ENCODE measurements around the gene UAP1L1.
A peak's percentile ranks its signal among the peaks of the same experiment; 100 is the strongest.

DNA sequence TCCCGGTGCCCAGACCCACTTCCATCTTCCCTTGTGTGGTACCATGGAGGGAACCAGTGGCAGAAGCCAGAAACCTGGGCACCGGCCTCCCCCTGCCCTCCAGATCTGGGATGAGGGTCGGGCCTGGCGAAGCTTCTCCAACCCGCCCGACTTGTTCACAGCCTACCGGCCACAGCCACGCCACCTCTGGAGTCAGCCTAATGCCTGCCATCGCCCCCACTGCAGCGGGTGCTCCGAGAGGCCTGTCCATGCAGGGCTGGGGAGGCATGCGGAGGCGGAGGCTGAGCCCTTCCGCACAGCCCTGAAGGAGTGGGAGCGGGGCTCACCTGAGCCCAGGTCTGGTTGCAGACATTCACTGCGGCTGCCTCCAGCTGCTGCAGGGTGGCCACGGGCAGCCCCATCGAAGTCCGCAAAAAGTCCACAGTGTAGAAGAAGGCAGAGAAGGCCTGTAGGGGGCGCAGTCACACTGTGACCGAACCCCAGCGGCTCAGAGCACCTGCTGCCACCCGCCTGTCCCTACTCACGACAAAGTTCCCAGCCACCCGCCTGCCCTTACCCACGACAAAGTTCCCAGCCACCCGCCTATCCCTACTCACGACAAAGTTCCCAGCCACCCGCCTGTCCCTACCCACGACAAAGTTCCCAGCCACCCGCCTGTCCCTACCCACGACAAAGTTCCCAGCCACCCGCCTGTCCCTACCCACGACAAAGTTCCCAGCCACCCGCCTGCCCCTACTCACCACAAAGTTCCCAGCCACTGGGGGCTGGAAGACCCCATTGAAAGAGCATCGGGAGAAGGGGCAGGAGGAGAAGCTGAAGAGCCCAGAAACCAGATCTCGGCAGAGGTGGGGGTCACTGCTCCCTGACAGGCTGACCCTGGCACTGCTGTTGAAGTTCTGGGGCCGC, 27.5 kb upstream of the UAP1L1 start:
- TF ChIP-seq, protein P1, sequence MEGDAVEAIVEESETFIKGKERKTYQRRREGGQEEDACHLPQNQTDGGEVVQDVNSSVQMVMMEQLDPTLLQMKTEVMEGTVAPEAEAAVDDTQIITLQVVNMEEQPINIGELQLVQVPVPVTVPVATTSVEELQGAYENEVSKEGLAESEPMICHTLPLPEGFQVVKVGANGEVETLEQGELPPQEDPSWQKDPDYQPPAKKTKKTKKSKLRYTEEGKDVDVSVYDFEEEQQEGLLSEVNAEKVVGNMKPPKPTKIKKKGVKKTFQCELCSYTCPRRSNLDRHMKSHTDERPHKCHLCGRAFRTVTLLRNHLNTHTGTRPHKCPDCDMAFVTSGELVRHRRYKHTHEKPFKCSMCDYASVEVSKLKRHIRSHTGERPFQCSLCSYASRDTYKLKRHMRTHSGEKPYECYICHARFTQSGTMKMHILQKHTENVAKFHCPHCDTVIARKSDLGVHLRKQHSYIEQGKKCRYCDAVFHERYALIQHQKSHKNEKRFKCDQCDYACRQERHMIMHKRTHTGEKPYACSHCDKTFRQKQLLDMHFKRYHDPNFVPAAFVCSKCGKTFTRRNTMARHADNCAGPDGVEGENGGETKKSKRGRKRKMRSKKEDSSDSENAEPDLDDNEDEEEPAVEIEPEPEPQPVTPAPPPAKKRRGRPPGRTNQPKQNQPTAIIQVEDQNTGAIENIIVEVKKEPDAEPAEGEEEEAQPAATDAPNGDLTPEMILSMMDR (conservative IDR thresholded peaks at IDR 0.05; ENCODE audit: low read depth in 2 of 2), result peak; percentile 48 to 78
- TF ChIP-seq POLR2AphosphoS5 (IDR thresholded peaks at IDR 0.05; ENCODE audit: low read depth) (no peak), EZH2 (IDR thresholded peaks at IDR 0.05; ENCODE audit: low read depth, unreplicated experiment) (no peak), EZH2phosphoT487 (IDR thresholded peaks at IDR 0.05; ENCODE audit: unreplicated experiment) (no peak)

Data from GM23338 (cell line).